PC-3 (cell line): ENCODE results near the gene BRCC3. TPM values are rescaled to one million over a fixed set of nuclear protein-coding genes. Genes with fewer than 3 reads are reported as not detected.

Experiments used
- ATAC-seq: fragments of 200-7000 bp; cut with Tn5 transposase; 2 replicates; pipeline ENCODE4 v1.9.1; 2020; ENCODE audit warnings: mild to moderate bottlenecking, moderate library complexity
- BruUV-seq: library from RNA; stranded (reverse); fragments of 400-500 nt; replicated peaks from 2 replicates; lab custom pipeline; 2021; lab: Mats Ljungman, UMichigan
- CTCF ChIA-PET: fragments of 300-600 bp; sonication (Branson Sonifier 250); formaldehyde crosslinking; loops from one replicate; lab custom pipeline; 2022; ENCODE audit warnings: antibody characterized with exemption; lab: Charles Lee
- POLR2A ChIA-PET: fragments of 300-600 bp; sonication (Branson Sonifier 250); formaldehyde crosslinking; loops from one replicate; lab custom pipeline; 2022; ENCODE audit warnings: antibody characterized with exemption; ENCODE audit not compliant: unreplicated experiment; lab: Charles Lee
- DNase-seq: peaks from one replicate; pipeline ENCODE4 v3.0.0-alpha.2; 2015
- H2AFZ ChIP-seq: fragments of 300-600 bp; sonication (generic); 2 replicates; pipeline ENCODE4 v1.6.0; 2016; ENCODE audit warnings: antibody characterized with exemption, low read length
- H3F3A ChIP-seq: fragments of 300-600 bp; sonication (generic); one replicate; pipeline ENCODE4 v1.6.0; 2017; ENCODE audit warnings: antibody characterized with exemption, low read length, control low read depth, mild to moderate bottlenecking; ENCODE audit not compliant: unreplicated experiment
- H3K27ac ChIP-seq: fragments of 300-600 bp; sonication (generic); 2 replicates; pipeline ENCODE4 v1.5.1; 2016; ENCODE audit warnings: mild to moderate bottlenecking, low read length
- H3K27me3 ChIP-seq: fragments of 300-600 bp; sonication (generic); 2 replicates; pipeline ENCODE4 v1.6.1; 2016; ENCODE audit warnings: low read length, mixed read lengths
- H3K36me3 ChIP-seq: fragments of 300-600 bp; sonication (generic); 2 replicates; pipeline ENCODE4 v1.6.1; 2016; ENCODE audit warnings: low read depth, mixed run types, low read length, mixed read lengths
- H3K4me1 ChIP-seq: fragments of 300-600 bp; sonication (generic); 2 replicates; pipeline ENCODE4 v1.5.1; 2016; ENCODE audit warnings: low read length; ENCODE audit not compliant: insufficient read depth
- H3K4me2 ChIP-seq: fragments of 300-600 bp; sonication (generic); 2 replicates; pipeline ENCODE4 v1.6.0; 2016; ENCODE audit warnings: low read length
- H3K4me3 ChIP-seq: fragments of 300-600 bp; sonication (generic); 2 replicates; pipeline ENCODE4 v1.5.1; 2016; ENCODE audit warnings: mild to moderate bottlenecking, low read length, mixed read lengths
- H3K79me2 ChIP-seq: fragments of 300-600 bp; sonication (generic); 2 replicates; pipeline ENCODE4 v1.6.1; 2017; ENCODE audit warnings: low read length, mixed read lengths
- H3K9ac ChIP-seq: fragments of 300-600 bp; sonication (generic); 2 replicates; pipeline ENCODE4 v1.6.0; 2016; ENCODE audit warnings: mild to moderate bottlenecking, low read length
- H3K9me2 ChIP-seq: fragments of 300-600 bp; sonication (generic); replicated peaks from 2 replicates; pipeline ENCODE4 v1.6.1; 2016; ENCODE audit warnings: mixed run types, low read length, mixed read lengths
- H3K9me3 ChIP-seq: fragments of 300-600 bp; sonication (generic); 2 replicates; pipeline ENCODE4 v1.6.1; 2016; ENCODE audit warnings: low read length, mixed read lengths
- H4K20me1 ChIP-seq: fragments of 300-600 bp; sonication (generic); 2 replicates; pipeline ENCODE4 v1.6.1; 2016; ENCODE audit warnings: low read length, mixed read lengths
- CTCF ChIP-seq: fragments of 300-600 bp; sonication (generic); conservative IDR thresholded peaks from 2 replicates; pipeline ENCODE4 v1.5.1; 2017; ENCODE audit warnings: antibody characterized with exemption, low read depth, mild to moderate bottlenecking, low read length
- EZH2 ChIP-seq: fragments of 300-600 bp; sonication (generic); IDR thresholded peaks from one replicate; pipeline ENCODE4 v1.6.1; 2017; ENCODE audit warnings: antibody characterized with exemption, mild to moderate bottlenecking, low read length; ENCODE audit not compliant: unreplicated experiment
- EZH2phosphoT487 ChIP-seq: fragments of 300-600 bp; sonication (generic); IDR thresholded peaks from 2 replicates; pipeline ENCODE4 v1.6.1; 2018; ENCODE audit warnings: mild to moderate bottlenecking, antibody characterized with exemption, low read length, borderline replicate concordance
- intact Hi-C: fragments of 100-400 bp; cut with micrococcal nuclease; formaldehyde crosslinking; loops from 2 replicates; pipeline ENCODE4 v1.9.0; 2023
- total RNA-seq: library from RNA; depleted of rRNA; stranded (reverse); fragments of >200 nt; gene quantifications from 2 replicates; pipeline ENCODE4 v1.2.3, GENCODE V29; 2014

BRCC3 gene
- total RNA-seq, 1 experiment from 2014 or later: 19.7 TPM

GRCh38 chrX:155023907-155024833 lies 47.1 kb upstream of the BRCC3 start:
- BruUV-seq: no TSS peak

GRCh38 chrX:155026420-155026726 lies 44.9 kb upstream of the BRCC3 start:
- ChIA-PET POLR2A (interaction anchor here (0.7 kb wide), 1 partner anchor 39 kb away, joined by 4 read pairs; no protein-coding TSS in a partner anchor), CTCF (interaction anchor here (1.0 kb wide), 1 partner anchor 23 kb away, joined by 3 read pairs; no protein-coding TSS in a partner anchor)
- Histone ChIP-seq H3K27ac (peak overlapping the region; percentile 90), H3K9me2 (no peaks in the 10 kb centered on the region), H2AFZ (peak overlapping the region; percentile 43), H3K9ac (peak overlapping the region; percentile 94), H3K9me3 (no peaks in the 10 kb centered on the region), H3F3A (no peaks in the 10 kb centered on the region), H3K4me2 (peak overlapping the region; percentile 83), H3K4me3 (peak overlapping the region; percentile 77), H3K4me1 (peaks cover 13% of the 10 kb centered on the region), H3K27me3 (no peaks in the 10 kb centered on the region), H3K36me3 (no peaks in the 10 kb centered on the region), H4K20me1 (peaks cover 10% of the 10 kb centered on the region), H3K79me2 (peaks cover 41% of the 10 kb centered on the region)
- no TSS peak for BruUV-seq
- intact Hi-C loops: loop anchor here (1.0 to 2.0 kb wide), 3 partner anchors 31 to 45 kb away; partner anchors contain the start of genes BRCC3, CMC4 and MTCP1
- no peak for DNase-seq
- ATAC-seq: peak; percentile 77
- TF ChIP-seq CTCF: no peak
- no peak for TF ChIP-seq EZH2
- TF ChIP-seq EZH2phosphoT487: no peak

More at GRCh38 chrX:155023907-155024833, 47.1 kb upstream of the BRCC3 start:
- Histone ChIP-seq H3K79me2 (peaks cover 20% of the 10 kb centered on the region), H3K4me3 (no peak overlapping the region), H3K36me3 (no peaks in the 10 kb centered on the region), H3K9ac (no peak overlapping the region), H2AFZ (no peak overlapping the region), H3K9me3 (no peaks in the 10 kb centered on the region), H3F3A (no peaks in the 10 kb centered on the region), H3K4me2 (no peak overlapping the region), H3K27ac (no peak overlapping the region), H3K27me3 (no peaks in the 10 kb centered on the region), H3K9me2 (no peaks in the 10 kb centered on the region), H3K4me1 (peaks cover 12% of the 10 kb centered on the region), H4K20me1 (peaks cover 10% of the 10 kb centered on the region)
- DNase-seq (no peak), ATAC-seq (no peak)
- ChIA-PET CTCF (no interaction called here), POLR2A (no interaction called here)
- intact Hi-C loops: no loop called here
- TF ChIP-seq CTCF: no peak
- TF ChIP-seq EZH2phosphoT487: no peak
- no peak for TF ChIP-seq EZH2
